ENCODE data around the gene FXR2.

GRCh38 chr17:7651665-7652387 is 37.1 kb upstream of the FXR2 start:
- TF ChIP-seq CTCF (IDR thresholded peaks at IDR 0.05 in 8 of 11, conservative IDR thresholded peaks at IDR 0.05 in 3 of 11) (no peak), POLR2A (IDR thresholded peaks at IDR 0.05) (no peak)
